ENCODE results near the gene ILDR1. TPM values are rescaled to one million over a fixed set of nuclear protein-coding genes. Genes with fewer than 3 reads are reported as not detected.

ILDR1 gene
- total and polyA plus RNA-seq, 8 donors = 4.1 to 9.8 (median 5.3) TPM

GRCh38 chr3:122031123-122031468 is 9.0 kb upstream of the ILDR1 start:
- Histone ChIP-seq H3K27me3 (no peaks in the 10 kb centered on the region), H3K4me3 (no peak overlapping the region), H3K9me3 (peaks cover 0 to 4% of the 10 kb centered on the region in 2 donors), H3K27ac (no peak overlapping the region), H3K36me3 (no peaks in the 10 kb centered on the region), H3K4me1 (no peaks in the 10 kb centered on the region)
- DNase-seq (no peak), ATAC-seq (no peak)
- intact Hi-C loops (cut with DNase I) = no loop called here
- TF ChIP-seq CTCF (IDR thresholded peaks at IDR 0.05) = no peak

- H3K9me3 ChIP-seq = no peaks in the 10 kb centered on the region
- intact Hi-C loops (cut with DNase I) = no loop called here
- H3K27me3 ChIP-seq = no peaks in the 10 kb centered on the region
- ATAC-seq = no peak
- no peaks in the 10 kb centered on the region for H3K36me3 ChIP-seq
- H3K4me1 ChIP-seq = no peaks in the 10 kb centered on the region
- H3K27ac ChIP-seq = no peak overlapping the region
- no peak for DNase-seq
- H3K4me3 ChIP-seq = no peak overlapping the region
- TF ChIP-seq CTCF (IDR thresholded peaks at IDR 0.05) = no peak
These were observed 8.5 kb upstream of the ILDR1 start for GRCh38 chr3:122030381-122031122.

- Histone ChIP-seq H3K36me3 (no peaks in the 10 kb centered on the region), H3K27ac (no peak overlapping the region), H3K4me1 (peaks cover 0 to 6% of the 10 kb centered on the region in 2 donors), H3K9me3 (no peaks in the 10 kb centered on the region), H3K4me3 (no peak overlapping the region), H3K27me3 (peaks cover 0 to 25% of the 10 kb centered on the region in 2 donors)
- ATAC-seq (no peak), DNase-seq (no peak)
- intact Hi-C loops (cut with DNase I) = no loop called here
- no peak for TF ChIP-seq CTCF (IDR thresholded peaks at IDR 0.05)
These were observed 3.2 kb upstream of the ILDR1 start for GRCh38 chr3:122025296-122025695.

GRCh38 chr3:122024800-122025199 is 2.8 kb upstream of the ILDR1 start:
- H3K4me3 ChIP-seq = no peak overlapping the region
- DNase-seq = no peak
- TF ChIP-seq CTCF (IDR thresholded peaks at IDR 0.05) = no peak
- H3K27me3 ChIP-seq = peaks cover 0 to 27% of the 10 kb centered on the region in 2 donors
- H3K4me1 ChIP-seq = peaks cover 0 to 6% of the 10 kb centered on the region in 2 donors
- intact Hi-C loops (cut with DNase I) = no loop called here
- no peak for ATAC-seq
- no peaks in the 10 kb centered on the region for H3K9me3 ChIP-seq
- H3K36me3 ChIP-seq = no peaks in the 10 kb centered on the region
- no peak overlapping the region for H3K27ac ChIP-seq

- intact Hi-C loops (cut with DNase I) = no loop called here
- no peak for TF ChIP-seq CTCF (IDR thresholded peaks at IDR 0.05)
- Histone ChIP-seq H3K9me3 (no peaks in the 10 kb centered on the region), H3K27me3 (peaks cover 0 to 27% of the 10 kb centered on the region in 2 donors), H3K4me1 (peaks cover 0 to 6% of the 10 kb centered on the region in 2 donors), H3K36me3 (no peaks in the 10 kb centered on the region), H3K27ac (no peak overlapping the region), H3K4me3 (no peak overlapping the region)
- DNase-seq = no peak
- no peak for ATAC-seq
These were observed 1.4 kb upstream of the ILDR1 start for GRCh38 chr3:122023335-122023910.
